NCI-H2196 (cell line): ENCODE results near the gene DBX2.
"Not testable (repeated sequence)": the region's sequence is repeated elsewhere in the genome, so short reads cannot be mapped to it uniquely, and the experiment has no call there.

Experiments used
- DNase-seq: peaks from one replicate; lab custom pipeline; 2025; ENCODE audit not compliant: unreplicated experiment; lab: John Stamatoyannopoulos, UW

Gene DBX2

GRCh38 chr12:45050751-45051571 is at the start of gene DBX2:
Gene DBX2, minus strand, starts transcription at chr12:45051099. Its CDS starts 172 bp downstream, at chr12:45050927.
- no peak for DNase-seq

- DNase-seq = no peak
Measured at GRCh38 chr12:45098766-45099165, 47.9 kb upstream of the DBX2 start.

- not testable (repeated sequence) for DNase-seq
Measured at GRCh38 chr12:45095417-45095816, 44.5 kb upstream of the DBX2 start.

GRCh38 chr12:45093051-45093450 is 42.2 kb upstream of the DBX2 start:
- DNase-seq = no peak

GRCh38 chr12:45089411-45090075 is 38.6 kb upstream of the DBX2 start:
- DNase-seq = no peak

- no peak for DNase-seq
Measured at GRCh38 chr12:45088608-45089007, 37.7 kb upstream of the DBX2 start.

GRCh38 chr12:45084248-45084647 is 33.3 kb upstream of the DBX2 start:
- DNase-seq = not testable (repeated sequence)

- no peak for DNase-seq
Measured at GRCh38 chr12:45077251-45077650, 26.4 kb upstream of the DBX2 start.

- no peak for DNase-seq
Measured at GRCh38 chr12:45076417-45077026, 25.6 kb upstream of the DBX2 start.

- DNase-seq = no peak
Measured at GRCh38 chr12:45075587-45076282, 24.8 kb upstream of the DBX2 start.

- no peak for DNase-seq
Measured at GRCh38 chr12:45065125-45065626, 14.3 kb upstream of the DBX2 start.

GRCh38 chr12:45060976-45061375 is 10.1 kb upstream of the DBX2 start:
- no peak for DNase-seq

- DNase-seq = no peak
Measured at GRCh38 chr12:45051572-45052125, 750 bp upstream of the DBX2 start.

GRCh38 chr12:45049912-45050750 is 768 bp downstream of the DBX2 start:
- no peak for DNase-seq

- DNase-seq = no peak
Measured at GRCh38 chr12:45042599-45042998, 8.3 kb downstream of the DBX2 start.

GRCh38 chr12:45040977-45041376 is 9.9 kb downstream of the DBX2 start:
- no peak for DNase-seq

GRCh38 chr12:45039757-45040156 is 11.1 kb downstream of the DBX2 start:
- no peak for DNase-seq

GRCh38 chr12:45034861-45035265 is 16.0 kb downstream of the DBX2 start:
- no peak for DNase-seq

- no peak for DNase-seq
Measured at GRCh38 chr12:45017916-45018315, 33.0 kb downstream of the DBX2 start.

GRCh38 chr12:45014396-45014795 is 36.5 kb downstream of the DBX2 start:
- DNase-seq = no peak
